HG03060 (cell line): ENCODE data around the gene TTLL1.
"Not testable (repeated sequence)": the region's sequence is repeated elsewhere in the genome, so short reads cannot be mapped to it uniquely, and the experiment has no call there.

ENCODE experiments used
- ATAC-seq: cut with Tn5 transposase; IDR thresholded peaks from one replicate; pipeline ENCODE4 v1.9.1; 2021; ENCODE audit warnings: low read depth, moderate number of reproducible peaks; ENCODE audit not compliant: unreplicated experiment

TTLL1 gene

DNA sequence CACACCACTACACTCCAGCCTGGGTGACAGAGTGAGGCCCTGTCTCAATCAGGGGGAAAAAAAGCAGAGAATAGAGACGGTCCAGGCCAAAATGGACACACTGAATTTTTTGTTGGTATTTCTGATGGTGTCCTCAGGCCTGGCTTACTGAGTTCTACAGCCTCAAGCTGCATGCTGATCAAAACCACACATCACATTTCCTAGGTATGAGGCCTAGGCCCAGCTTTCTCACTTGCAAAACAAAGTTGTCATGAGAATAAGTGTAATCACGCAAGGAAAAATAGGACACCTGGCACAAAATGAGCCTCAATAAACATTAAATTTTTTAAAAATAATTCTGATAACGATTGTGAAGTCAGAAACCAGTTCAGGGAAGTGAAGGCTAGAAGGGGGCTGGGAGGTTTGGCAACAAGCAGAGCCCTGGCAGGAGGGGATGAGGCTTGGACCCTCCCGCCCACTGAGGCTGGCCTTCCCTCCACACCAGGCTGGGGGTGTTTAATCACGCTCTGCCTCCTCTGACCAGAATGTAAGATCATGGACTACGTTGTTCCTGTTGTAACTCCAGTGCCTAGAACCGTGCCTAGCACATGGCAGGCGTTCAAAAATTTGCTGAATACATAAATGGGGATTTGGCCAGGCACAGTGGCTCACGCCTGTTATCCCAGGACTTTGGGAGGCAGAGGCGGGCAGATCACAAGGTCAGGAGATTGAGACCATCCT lies 92.4 kb downstream of the TTLL1 start:
- no peak for ATAC-seq

DNA sequence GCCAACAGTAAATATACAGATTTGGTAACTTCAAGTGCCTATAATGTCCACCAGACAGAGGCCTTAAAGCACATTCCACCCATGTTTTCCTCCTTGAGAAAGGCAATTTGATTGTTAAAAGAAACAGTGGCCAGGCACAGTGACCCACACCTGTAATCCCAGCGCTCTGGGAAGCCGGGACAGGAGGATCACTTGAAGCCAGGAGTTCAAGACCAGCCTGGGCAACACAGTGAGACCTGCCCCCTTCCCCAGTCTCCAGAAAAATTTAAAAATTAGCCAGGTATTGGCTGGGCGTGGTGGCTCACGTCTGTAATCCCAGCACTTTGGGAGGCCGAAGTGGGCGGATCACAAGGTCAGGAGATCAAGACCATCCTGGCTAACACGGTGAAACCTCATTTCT lies 93.5 kb downstream of the TTLL1 start:
- ATAC-seq: not testable (repeated sequence)

DNA sequence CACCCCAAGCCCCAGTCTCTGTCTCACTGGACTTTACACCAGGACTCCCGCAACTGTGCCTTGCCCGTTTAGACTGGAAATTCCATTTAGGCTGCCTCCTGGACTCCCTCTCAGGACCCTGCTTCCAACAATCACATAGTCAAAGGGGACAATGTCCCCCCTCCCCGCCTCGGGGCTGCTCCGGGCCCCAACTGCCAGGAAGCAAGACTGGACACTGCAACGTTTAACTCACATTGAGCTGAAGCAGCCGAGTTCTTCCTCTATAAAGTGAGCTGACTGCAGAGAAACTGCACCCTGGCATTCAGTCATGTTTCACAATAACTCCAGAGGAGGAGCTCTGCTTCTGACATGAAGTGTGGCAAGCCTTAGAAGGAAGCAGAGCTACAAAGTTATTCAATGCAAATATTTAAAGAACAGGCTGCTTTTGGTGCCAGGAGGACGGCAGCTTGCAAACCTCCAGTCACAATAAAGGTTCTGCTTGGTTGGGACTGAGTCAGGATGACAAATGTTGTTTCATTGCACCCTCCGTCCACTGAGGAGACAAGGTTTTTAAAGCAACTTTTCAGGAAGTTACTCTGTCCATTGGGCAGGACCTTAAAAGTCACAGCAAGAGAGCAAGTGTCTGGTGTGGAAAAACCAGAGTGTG lies 94.2 kb downstream of the TTLL1 start:
- ATAC-seq: no peak

DNA sequence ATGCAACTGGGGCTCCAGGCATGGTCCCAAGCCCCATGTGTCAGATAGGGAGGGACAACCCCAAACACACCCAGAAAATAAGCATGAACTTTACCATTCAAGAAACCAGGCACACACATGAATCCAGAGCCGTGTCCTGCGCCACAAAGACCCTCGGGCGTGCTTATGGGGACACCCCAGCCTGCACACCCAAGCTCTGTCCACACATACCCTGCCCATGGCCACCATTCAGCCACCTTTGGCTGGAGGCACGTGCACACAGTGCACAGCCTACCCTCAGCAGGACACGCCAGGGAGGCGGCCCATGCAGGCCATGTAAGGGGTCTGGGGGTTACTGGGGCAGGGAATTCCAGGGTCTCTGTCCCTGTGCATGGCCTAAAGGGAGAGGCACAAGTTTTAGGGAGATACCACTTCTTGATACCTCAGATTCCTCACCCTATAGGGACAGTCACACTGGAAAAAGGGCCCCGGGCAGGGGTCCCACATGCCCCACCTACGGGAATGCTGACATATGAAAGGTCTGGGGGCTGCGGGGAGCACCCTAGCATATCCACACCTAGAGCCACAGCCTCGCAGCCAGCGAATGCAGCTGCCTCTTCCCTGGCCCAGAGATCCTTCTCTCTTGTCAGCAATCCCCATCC lies 94.8 kb downstream of the TTLL1 start:
- no peak for ATAC-seq

DNA sequence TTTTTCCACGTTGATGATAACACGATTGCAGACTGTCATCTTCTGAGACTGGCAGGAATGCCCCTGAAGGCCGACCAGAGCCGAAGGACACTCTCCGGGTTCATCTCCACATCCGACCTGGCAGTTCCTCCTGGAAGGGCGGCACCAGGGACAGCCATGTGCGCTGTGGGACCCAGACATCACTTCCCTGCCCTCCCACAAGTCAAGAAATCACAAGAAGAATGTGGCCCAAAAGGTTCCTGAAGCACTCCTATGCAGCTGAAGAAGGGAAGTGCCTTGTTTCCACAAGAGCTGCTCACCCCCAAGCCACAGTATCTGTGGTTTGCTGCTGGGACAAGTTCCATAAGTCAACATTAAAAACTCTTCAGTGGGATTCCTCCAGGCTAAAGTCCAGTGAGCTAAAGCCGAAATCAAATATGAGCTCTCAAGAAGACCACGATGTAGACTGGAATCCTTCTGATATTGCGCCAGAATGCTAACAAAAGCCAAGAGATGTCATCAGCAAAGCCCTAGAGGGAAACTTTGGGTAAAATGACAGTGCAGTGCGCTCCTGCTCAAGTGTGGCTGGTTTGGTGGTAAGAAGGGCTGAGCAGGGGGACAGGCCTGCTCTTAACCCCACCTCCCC lies 95.4 kb downstream of the TTLL1 start:
- no peak for ATAC-seq

DNA sequence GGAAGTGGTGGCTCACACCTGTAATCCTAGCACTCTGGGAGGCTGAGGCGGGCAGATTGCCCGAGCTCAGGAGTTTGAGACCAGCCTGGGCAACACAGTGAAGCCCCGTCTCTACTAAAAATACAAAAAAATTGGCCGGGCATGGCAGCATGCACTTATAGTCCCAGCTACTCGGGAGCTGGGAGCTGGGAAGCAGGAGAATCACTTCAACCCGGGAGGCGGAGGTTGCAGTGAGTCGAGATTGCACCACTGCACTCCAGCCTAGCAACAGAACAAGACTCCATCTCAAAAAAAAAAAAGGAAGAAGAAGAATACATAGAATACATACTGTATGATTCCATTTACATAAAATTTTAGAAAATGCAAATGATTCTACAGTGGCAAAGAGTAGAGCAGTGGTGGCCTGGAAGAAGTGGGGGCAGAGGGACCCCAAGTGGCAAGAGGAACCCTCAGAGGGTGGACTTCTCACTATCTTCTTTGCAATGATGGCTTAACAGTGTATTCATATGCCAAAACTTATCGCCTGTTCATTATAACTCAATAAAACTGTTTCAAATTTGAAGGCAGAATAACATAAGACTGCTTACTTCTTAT lies 96.2 kb downstream of the TTLL1 start:
- no peak for ATAC-seq

DNA sequence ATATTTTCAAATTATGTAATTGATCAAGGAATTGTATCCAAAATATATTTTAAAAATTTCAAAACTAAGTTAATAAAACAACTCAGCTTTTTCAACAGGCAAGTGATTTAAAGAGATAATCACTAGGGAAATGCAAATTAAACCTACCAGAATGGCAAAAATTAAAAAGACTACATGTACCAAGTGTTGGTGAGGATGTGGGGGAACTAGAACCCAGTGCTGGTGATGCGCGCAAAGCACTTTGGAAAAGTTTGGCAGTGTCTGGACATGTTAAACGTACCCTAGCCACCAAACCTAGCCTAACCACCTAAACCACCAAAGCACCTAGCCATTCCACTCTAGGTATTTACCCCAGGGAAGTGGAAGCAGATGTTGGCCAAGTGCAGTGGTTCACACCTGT lies 97.1 kb downstream of the TTLL1 start:
- no peak for ATAC-seq

DNA sequence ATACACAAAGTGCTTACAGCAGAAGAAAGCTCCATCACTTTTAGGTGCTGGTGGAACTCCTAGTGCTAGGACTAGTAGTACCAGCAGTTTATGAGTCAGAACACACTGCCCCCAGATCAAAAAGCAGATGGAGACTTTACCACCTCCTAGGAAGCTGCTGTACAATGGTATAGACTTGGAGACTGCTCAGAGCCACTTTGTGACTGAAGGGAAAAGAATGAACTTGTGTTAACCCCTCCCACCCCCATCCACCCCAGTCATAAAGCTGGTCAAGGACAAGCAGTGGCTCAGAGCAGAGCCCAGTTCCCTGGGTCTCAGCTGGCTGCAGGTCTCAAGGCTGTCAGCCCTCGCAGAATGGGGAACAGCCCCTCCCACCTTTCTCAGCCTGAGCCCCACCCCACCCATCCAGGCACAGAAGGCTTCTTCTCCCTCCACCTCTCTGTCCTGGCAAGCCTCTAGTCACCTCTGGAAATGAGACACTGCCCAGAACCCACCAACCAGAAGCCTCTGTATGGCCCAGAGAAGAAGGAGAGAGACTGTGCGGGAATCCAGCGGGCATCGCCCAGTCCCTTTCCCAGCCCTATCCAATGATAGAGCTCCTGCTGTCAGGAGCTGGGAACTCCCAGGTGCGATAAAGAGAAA lies 98.1 kb downstream of the TTLL1 start:
- ATAC-seq: no peak

DNA sequence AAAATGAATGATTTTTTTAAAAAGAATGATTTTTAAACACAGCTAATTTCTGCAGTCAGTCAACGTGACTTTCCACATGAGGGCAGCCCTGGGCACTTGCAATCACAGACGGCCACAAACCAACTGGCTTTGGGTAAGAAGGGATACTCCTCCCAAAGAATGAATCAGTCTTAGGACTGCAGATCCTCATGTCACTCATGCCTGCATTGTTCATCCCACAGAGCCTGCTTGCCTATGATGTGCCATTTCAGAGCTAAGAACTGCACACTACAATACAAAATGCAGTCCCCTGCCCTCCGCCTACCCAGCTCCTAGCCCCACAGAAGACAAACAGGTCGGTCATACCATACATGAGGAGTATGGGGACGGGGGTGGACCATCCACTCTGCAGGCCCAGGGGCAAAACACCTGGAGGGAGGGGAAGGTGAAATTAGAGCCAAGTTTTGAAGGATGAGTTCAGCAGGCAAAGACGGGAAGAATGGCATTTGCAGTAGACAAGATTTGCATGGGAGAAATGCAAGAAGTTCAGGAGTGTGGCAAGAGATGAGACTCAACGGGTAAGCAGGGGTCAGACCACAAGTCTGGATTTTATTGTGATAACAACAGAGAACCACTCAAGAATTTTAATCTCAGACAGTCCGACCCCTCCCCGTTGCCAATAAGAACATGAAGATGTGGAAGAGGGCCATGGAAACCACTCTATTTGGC lies 98.9 kb downstream of the TTLL1 start:
- ATAC-seq: no peak
